G401 (cell line): ENCODE data around the gene HMGN4. TPM values are rescaled to one million over a fixed set of nuclear protein-coding genes. Genes with fewer than 3 reads are reported as not detected.
"Not testable (repeated sequence)": the region's sequence is repeated elsewhere in the genome, so short reads cannot be mapped to it uniquely, and the experiment has no call there.

Experiments
- DNase-seq: peaks from one replicate; pipeline ENCODE4 v3.0.0-alpha.2; 2015; ENCODE audit warnings: low spot score
- in situ Hi-C: cut with HindIII; loops from 2 replicates; pipeline ENCODE4 v1.10.0; 2016; ENCODE audit warnings: low sequenced_read_pairs, mixed read lengths
- total RNA-seq: library from RNA; depleted of rRNA; stranded (reverse); fragments of >200 nt; shearing (Covaris generic); gene quantifications from 2 replicates; pipeline ENCODE4 v1.2.3, GENCODE V29; 2014

Gene HMGN4
- total RNA-seq, 1 experiment from 2014 or later = 140 TPM

- no peak for DNase-seq
- in situ Hi-C loops = no loop called here
Measured at GRCh38 chr6:26544473-26544872, 6.3 kb downstream of the HMGN4 start.

- in situ Hi-C loops = no loop called here
- no peak for DNase-seq
Measured at GRCh38 chr6:26545627-26546026, 7.5 kb downstream of the HMGN4 start.

GRCh38 chr6:26547363-26547762 lies 9.2 kb downstream of the HMGN4 start:
- in situ Hi-C loops, DNase-seq: not testable (repeated sequence)

GRCh38 chr6:26550250-26550993 lies 12.3 kb downstream of the HMGN4 start:
- in situ Hi-C loops = no loop called here

GRCh38 chr6:26552205-26552604 lies 14.0 kb downstream of the HMGN4 start:
- DNase-seq = no peak
- in situ Hi-C loops = no loop called here

More at GRCh38 chr6:26550250-26550993, 12.3 kb downstream of the HMGN4 start:
- no peak for DNase-seq

- in situ Hi-C loops = no loop called here
- DNase-seq = no peak
Measured at GRCh38 chr6:26552640-26553188, 14.5 kb downstream of the HMGN4 start.

GRCh38 chr6:26553264-26553634 lies 15.1 kb downstream of the HMGN4 start:
- peak; percentile 92 for DNase-seq
- in situ Hi-C loops = no loop called here

- DNase-seq = peak; percentile 88
- in situ Hi-C loops = no loop called here
Measured at GRCh38 chr6:26553635-26554446, 15.7 kb downstream of the HMGN4 start.

GRCh38 chr6:26554447-26554696 lies 16.2 kb downstream of the HMGN4 start:
- in situ Hi-C loops = no loop called here
- no peak for DNase-seq

GRCh38 chr6:26554697-26555504 lies 16.7 kb downstream of the HMGN4 start:
- peak; percentile 55 for DNase-seq
- in situ Hi-C loops = no loop called here

- in situ Hi-C loops = no loop called here
- peak; percentile 38 for DNase-seq
Measured at GRCh38 chr6:26555505-26556262, 17.5 kb downstream of the HMGN4 start.

- DNase-seq = peak; percentile 79
- in situ Hi-C loops = no loop called here
Measured at GRCh38 chr6:26556263-26557070, 18.3 kb downstream of the HMGN4 start.

- no peak for DNase-seq
- in situ Hi-C loops = no loop called here
Measured at GRCh38 chr6:26561533-26562466, 23.6 kb downstream of the HMGN4 start.

GRCh38 chr6:26563488-26563887 lies 25.3 kb downstream of the HMGN4 start:
- DNase-seq = no peak
- in situ Hi-C loops = no loop called here

GRCh38 chr6:26568601-26569432 lies 30.7 kb downstream of the HMGN4 start:
- in situ Hi-C loops = no loop called here
- peak; percentile 98 for DNase-seq

GRCh38 chr6:26569433-26569764 lies 31.2 kb downstream of the HMGN4 start:
- in situ Hi-C loops = no loop called here
- DNase-seq = no peak
